HCT116 (cell line): Measurements from ENCODE around the gene FKBP15.

ENCODE experiments used
- EGR1 ChIP-seq: IDR thresholded peaks from 2 replicates; pipeline ENCODE4 v1.6.1; 2012; ENCODE audit warnings: low read depth
- EZH2 ChIP-seq: fragments of 200-600 bp; sonication (generic); IDR thresholded peaks from 2 replicates; pipeline ENCODE4 v1.6.1; 2017; ENCODE audit warnings: antibody characterized with exemption, mixed run types
- JUND ChIP-seq: IDR thresholded peaks from 2 replicates; pipeline ENCODE4 v1.6.1; 2012
- YY1 ChIP-seq: IDR thresholded peaks from 2 replicates; pipeline ENCODE4 v1.6.1; 2011; ENCODE audit warnings: low read length, low read depth, moderate library complexity, mild to moderate bottlenecking; ENCODE audit not compliant: insufficient replicate concordance; ENCODE audit errors: extremely low read depth
- TF ChIP-seq, protein P1 (sequence below), 3 experiments: fragments of 200-600 bp in 1 of 3; sonication (generic) in 1 of 3; IDR thresholded peaks in 2 of 3; conservative IDR thresholded peaks in 1 of 3; 2 replicates each; pipeline ENCODE4 v1.5.1; 2012 to 2017; ENCODE audit warnings: low read depth in 2 of 3, low read length in 2 of 3, antibody characterized with exemption in 1 of 3, borderline replicate concordance in 1 of 3, control low read depth in 1 of 3, mild to moderate bottlenecking in 1 of 3, mixed read lengths in 1 of 3, mixed run types in 1 of 3, moderate library complexity in 1 of 3; ENCODE audit not compliant: insufficient read depth in 1 of 3

- no peak for TF ChIP-seq JUND
- TF ChIP-seq, protein P1, sequence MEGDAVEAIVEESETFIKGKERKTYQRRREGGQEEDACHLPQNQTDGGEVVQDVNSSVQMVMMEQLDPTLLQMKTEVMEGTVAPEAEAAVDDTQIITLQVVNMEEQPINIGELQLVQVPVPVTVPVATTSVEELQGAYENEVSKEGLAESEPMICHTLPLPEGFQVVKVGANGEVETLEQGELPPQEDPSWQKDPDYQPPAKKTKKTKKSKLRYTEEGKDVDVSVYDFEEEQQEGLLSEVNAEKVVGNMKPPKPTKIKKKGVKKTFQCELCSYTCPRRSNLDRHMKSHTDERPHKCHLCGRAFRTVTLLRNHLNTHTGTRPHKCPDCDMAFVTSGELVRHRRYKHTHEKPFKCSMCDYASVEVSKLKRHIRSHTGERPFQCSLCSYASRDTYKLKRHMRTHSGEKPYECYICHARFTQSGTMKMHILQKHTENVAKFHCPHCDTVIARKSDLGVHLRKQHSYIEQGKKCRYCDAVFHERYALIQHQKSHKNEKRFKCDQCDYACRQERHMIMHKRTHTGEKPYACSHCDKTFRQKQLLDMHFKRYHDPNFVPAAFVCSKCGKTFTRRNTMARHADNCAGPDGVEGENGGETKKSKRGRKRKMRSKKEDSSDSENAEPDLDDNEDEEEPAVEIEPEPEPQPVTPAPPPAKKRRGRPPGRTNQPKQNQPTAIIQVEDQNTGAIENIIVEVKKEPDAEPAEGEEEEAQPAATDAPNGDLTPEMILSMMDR (IDR thresholded peaks at IDR 0.05 in 2 of 3, conservative IDR thresholded peaks at IDR 0.05 in 1 of 3; ENCODE audit: borderline replicate concordance in 1 of 3, insufficient read depth in 1 of 3, low read depth in 2 of 3, low read length in 2 of 3): no peak
- TF ChIP-seq YY1: no peak
- no peak for TF ChIP-seq EGR1
- no peak for TF ChIP-seq EZH2
These were observed 29.7 kb upstream of the FKBP15 start for GRCh38 chr9:113250807-113251206.
